ENCODE measurements around the gene SAMD11. TPM values are rescaled to one million over a fixed set of nuclear protein-coding genes. Genes with fewer than 3 reads are reported as not detected.
"Not testable (repeated sequence)": the region's sequence is repeated elsewhere in the genome, so short reads cannot be mapped to it uniquely, and the experiment has no call there.

SAMD11 gene
- total RNA-seq, 1 experiment from 2014 or later = 1.1 TPM

DNA sequence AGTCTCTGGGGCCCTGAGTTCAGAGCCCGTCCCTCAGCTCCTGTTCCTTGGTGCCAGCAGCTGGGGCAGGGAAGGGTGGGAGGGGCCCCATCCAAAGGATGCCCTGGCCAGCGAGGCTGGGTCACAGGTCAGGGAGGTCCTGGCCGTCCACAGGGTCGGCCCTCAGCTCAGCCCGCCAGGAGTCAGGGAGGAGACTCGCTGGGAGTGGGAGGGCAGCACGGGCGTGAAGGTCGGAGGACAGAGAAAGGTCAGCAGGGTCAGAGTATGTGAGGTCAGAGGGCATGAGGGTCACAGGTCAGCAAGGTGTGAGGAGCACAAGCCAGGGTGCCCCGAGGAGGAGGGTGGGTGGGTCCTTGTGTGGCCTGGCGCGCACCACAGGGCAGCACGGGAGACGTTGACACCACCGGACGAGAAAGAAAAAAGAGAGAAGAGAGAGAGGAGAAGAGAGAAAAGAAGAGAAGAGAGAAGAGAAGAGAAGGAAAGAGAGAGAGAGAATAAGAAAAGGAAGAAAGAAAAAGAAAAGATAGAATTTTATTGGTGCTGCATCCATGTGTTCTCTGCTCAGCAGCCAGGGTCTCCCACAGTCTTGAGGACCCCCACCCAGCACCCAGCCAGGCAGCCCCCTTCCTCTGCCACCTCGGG, 51.1 kb downstream of the SAMD11 start:
- no peak for DNase-seq (ENCODE audit: low read depth)

GRCh38 chr1:975365-975764, 51.6 kb downstream of the SAMD11 start:
- no peak for DNase-seq (ENCODE audit: low read depth)

DNA sequence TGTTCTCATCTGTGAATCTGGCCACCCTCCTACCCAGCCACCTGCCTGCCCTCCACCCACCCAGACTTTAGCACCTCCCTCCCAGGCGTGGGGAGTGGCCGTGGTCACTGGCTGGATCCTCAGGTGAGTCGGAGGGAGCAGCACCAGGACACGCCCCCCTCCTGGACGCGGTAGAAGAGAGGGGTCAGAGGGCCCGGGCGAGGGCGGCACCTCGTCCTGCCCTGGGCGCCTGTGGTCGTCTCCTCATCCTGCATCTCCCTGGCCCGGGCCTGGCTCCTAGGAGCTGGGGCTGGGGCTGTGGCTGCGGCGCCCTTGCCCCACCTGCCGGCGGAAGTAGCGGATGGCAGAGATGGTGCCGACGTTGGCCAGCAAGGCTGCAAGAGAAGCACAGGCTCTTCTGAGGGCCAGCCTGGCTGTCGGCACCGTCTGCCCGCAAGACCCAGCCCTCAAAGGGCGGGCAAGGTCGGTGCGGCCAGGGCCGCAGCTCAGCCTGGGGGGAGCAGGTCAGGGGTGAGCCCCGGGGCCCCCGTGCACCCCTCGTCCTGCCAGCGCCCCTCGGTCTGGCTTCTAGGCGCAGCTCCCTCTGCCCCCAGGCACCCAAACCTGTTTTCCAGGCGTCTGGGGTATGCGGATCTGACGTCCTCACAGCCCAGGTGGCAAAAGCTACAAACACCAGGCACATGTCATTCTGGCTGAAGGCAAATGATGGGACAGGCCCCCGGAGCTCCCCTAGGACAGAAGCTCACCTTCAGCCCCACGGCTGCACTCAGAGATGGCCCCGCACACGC, 52.4 kb downstream of the SAMD11 start:
- no peak for DNase-seq (ENCODE audit: low read depth)

DNA sequence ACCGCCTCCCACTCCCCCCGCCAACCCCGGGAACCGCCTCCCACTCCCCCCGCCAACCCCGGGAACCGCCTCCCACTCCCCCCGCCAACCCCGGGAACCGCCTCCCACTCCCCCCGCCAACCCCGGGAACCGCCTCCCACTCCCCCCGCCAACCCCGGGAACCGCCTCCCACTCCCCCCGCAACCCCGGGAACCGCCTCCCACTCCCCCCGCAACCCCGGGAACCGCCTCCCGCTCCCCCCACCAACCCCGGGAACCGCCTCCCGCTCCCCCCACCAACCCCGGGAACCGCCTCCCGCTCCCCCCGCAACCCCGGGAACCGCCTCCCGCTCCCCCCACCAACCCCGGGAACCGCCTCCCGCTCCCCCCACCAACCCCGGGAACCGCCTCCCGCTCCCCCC, 53.1 kb downstream of the SAMD11 start:
- DNase-seq (ENCODE audit: low read depth) = not testable (repeated sequence)

GRCh38 chr1:978069-978834, 54.5 kb downstream of the SAMD11 start:
- no peak for DNase-seq (ENCODE audit: low read depth)

- DNase-seq (ENCODE audit: low read depth) = no peak
These were observed 55.4 kb downstream of the SAMD11 start for GRCh38 chr1:978835-979743.

GRCh38 chr1:979744-980072, 56.0 kb downstream of the SAMD11 start:
- DNase-seq (ENCODE audit: low read depth) = no peak

DNA sequence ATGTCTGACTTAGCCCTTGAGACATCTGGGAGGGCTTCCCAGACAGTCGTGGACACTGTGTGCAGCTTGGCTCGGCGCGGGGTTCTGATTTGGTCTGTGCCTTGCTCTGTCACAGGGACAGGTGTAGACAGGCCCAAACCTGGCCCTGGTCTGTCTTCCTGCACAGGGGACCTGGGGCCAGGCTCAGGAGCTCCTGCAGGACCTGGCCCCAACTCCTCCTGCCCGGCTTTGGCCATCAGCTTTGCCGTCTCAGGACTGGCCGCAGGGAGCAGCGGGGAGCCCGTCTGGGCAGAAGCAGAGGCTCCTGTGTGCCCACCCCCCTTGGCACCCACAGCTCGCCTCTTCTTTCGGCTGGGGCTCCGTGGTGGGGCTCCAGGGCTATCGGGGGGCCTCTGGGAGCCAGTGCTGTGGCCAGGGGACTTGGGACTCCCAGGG, 56.4 kb downstream of the SAMD11 start:
- DNase-seq (ENCODE audit: low read depth) = no peak

GRCh38 chr1:980602-981395, 57.1 kb downstream of the SAMD11 start:
- no peak for DNase-seq (ENCODE audit: low read depth)

DNA sequence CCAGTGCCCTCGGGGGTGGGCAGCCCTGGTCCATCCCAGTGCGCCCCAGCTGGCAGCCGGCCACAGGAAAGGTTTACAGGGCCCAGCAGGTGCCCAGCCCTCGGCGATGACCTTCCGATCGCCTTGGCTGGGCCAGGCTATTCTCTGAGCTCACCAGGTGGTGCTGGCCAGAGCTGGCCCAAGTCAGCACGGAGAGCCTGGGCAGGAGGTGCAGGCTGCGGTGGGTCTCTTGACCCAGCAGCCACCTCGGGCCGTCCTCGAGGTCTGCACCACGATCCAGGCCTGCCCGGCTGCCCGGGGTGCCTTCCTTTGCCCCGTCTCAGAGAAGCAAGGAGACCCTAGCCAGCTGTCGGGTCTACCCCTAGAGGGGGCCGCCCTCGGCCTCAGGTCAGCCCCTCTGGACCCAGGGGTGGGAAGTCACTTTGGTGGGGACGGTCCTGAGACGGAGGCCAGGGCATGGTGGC, 57.8 kb downstream of the SAMD11 start:
- DNase-seq (ENCODE audit: low read depth) = no peak

DNA sequence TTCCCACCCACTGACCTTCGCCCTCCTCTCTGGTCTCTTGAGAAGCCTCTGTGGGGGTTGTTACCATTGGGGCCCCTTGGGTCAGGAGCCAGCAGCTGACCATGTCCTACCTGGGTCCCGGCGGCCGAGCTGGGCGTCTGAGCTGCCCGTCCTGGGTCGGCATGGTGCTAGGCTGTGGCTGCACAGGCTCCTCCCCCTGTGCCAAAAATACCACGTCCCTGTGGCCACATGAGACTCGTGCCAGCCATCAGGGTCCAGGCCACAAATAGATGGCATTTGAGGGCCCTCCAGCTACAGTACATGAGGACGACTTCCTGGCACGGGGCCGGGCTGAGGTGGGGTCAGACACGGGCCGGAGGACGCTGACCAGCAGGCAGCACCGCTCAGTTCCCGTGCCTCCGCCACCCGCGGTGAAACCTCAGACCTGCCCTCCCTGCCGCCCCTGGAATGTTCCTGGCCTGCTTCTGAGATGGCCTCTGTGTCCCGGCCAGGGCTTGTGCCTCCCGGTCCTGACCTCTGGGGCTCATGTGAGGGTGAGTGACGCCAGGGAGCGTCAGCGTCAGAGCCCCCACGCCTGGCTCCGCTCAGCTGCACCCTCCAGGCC, 58.3 kb downstream of the SAMD11 start, which contains the start of gene PERM1:
PERM1 (minus strand) TSS at position 139 of the 604 bp plus-strand sequence. CDS start 1,064 bp downstream, outside the sequence.
- no peak for DNase-seq (ENCODE audit: low read depth)

GRCh38 chr1:982765-983436, 59.2 kb downstream of the SAMD11 start:
- DNase-seq (ENCODE audit: low read depth) = no peak

DNA sequence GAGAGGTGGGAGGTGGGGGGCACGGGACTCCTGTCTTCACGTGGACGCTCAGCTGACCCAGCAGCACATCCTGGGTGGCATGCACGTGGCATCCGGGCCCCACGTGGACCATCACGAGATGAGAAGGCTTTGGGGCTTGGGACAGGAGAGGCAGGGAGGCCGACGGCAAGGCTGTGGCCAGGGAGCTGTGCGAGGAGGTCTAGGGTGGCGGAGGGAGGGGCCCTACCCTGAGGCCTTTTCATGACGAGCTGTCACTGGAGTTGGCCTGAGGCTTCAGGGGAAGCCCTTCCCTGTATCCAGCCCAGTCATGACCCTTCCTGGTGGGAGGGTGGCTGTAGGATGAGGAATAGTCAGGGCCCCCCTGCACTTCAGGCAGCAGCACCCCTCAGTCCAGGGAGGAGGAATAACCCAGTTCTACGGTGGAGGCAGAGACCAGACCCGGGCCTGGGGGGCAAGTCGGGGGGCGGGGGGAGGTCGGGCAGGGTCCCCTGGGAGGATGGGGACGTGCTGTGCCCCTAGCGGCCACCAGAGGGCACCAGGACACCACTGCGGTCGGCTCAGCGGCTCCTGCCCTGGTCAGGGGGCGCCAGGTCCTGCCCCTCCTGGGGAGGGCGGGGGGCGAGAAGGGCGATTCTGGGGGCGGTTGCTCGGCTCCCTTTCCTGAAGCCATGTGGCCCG, 60.2 kb downstream of the SAMD11 start:
- no peak for DNase-seq (ENCODE audit: low read depth)

GRCh38 chr1:984476-984814, 60.7 kb downstream of the SAMD11 start:
- no peak for DNase-seq (ENCODE audit: low read depth)

DNA sequence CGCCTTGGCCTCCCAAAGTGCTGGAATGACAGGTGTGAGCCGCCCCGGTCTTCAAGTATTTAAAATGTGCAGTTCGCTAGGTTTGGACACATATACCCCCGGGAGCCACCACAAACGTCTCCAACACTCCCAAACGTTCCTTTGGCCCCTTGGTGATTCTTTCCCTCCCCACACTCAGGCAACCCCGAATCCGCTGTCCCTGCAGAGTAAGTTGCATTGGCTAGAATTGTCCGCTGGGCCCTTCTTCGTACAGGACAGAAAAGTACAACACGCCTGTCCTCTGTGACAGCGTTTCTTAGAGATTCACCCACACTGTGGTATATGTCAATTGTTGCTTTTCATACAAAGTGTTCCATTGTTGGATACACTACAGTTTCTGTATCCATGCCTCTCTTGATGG, 61.4 kb downstream of the SAMD11 start:
- no peak for DNase-seq (ENCODE audit: low read depth)

GRCh38 chr1:988061-988460, 64.3 kb downstream of the SAMD11 start:
- DNase-seq (ENCODE audit: low read depth) = not testable (repeated sequence)

DNA sequence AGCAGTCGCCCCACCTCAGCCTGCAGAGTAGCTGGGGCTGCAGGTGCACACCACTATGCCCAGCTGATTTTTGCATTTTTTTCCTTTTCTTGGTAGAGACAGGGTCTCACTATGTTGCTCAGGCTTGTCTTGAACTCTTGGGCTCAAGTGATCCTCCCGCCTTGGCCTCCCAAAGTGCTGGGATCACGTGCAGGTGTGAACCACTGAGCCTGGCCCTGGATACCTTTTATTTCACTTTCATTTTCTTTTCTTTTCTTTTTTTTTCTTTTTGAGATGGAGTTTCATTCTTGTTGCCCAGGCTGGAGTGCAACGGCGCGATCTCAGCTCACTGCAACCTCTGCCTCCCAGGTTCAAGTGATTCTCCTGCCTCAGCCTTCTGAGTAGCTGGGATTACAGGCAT, 67.6 kb downstream of the SAMD11 start:
- not testable (repeated sequence) for DNase-seq (ENCODE audit: low read depth)

DNA sequence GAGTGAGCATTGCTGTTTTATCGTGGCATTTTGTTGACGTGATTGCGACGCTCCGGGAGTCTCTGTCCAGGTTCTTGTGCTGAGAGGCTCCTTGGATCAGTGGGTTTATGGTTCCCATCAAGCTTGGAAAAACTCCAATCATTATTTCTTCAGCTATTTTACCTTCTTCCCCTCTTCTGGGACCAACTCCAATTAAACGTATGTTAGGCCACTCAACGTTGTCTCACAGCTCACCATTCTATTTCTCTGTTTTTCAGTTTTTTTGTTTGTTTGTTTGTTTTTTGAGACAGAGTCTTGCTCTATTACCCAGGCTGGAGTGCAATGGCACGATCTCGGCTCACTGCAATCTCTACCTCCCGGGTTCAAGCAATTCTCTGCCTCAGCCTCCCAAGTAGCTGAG, 68.2 kb downstream of the SAMD11 start:
- no peak for DNase-seq (ENCODE audit: low read depth)

DNA sequence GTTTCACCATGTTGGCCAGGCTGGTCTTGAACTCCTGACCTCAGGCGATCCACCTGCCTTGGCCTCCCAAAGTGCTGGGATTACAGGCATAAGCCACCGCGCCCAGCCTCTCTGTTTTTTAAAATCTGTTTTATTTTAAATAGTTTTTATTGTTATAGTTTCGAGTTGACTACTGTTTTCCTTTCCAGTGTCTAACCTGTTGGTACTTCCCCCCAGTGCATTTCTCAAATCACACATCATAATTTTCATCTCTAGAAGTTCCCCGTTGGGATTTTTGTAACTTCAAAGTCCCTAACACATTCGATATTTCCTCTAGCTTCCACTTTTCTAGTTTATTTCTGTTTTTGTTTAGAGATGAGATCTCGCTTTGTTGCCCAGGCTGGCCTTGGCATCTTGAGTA, 68.6 kb downstream of the SAMD11 start:
- no peak for DNase-seq (ENCODE audit: low read depth)
